ENCODE data around the gene ZFAND5. TPM values are rescaled to one million over a fixed set of nuclear protein-coding genes. Genes with fewer than 3 reads are reported as not detected.

ZFAND5 gene
- total RNA-seq, 1 experiment from 2014 or later = 84.1 TPM

GRCh38 chr9:72365525-72366256 lies 683 bp upstream of the ZFAND5 start:
- peaks cover 35% of the 10 kb centered on the region for H4K20me1 ChIP-seq (ENCODE audit: low read length)
- intact Hi-C loops (cut with micrococcal nuclease) = loop anchor here (1.0 to 2.0 kb wide), 4 partner anchors 78 to 227 kb away; no protein-coding TSS in a partner anchor
- H3K9me2 ChIP-seq (replicated peaks; ENCODE audit: low read length) = no peaks in the 10 kb centered on the region
- H3K36me3 ChIP-seq (ENCODE audit: low read depth, low read length) = peaks cover 16% of the 10 kb centered on the region
- H3K9ac ChIP-seq (ENCODE audit: low read length) = peak overlapping the region; percentile 92
- CTCF ChIA-PET = interaction anchor here (0.6 to 1.1 kb wide), 2 partner anchors 31 to 436 kb away, joined by 4 to 8 read pairs; no protein-coding TSS in a partner anchor
- no peaks in the 10 kb centered on the region for H3K9me3 ChIP-seq (ENCODE audit: low read length)
- H3K4me1 ChIP-seq (ENCODE audit: insufficient read depth, low read length) = peaks cover 16% of the 10 kb centered on the region; the same call in 1 of the 2 replicates
- ATAC-seq = peak; percentile 38
- TF ChIP-seq EZH2phosphoT487 (IDR thresholded peaks at IDR 0.05; ENCODE audit: borderline replicate concordance, low read length) = no peak
- TF ChIP-seq, protein P1, sequence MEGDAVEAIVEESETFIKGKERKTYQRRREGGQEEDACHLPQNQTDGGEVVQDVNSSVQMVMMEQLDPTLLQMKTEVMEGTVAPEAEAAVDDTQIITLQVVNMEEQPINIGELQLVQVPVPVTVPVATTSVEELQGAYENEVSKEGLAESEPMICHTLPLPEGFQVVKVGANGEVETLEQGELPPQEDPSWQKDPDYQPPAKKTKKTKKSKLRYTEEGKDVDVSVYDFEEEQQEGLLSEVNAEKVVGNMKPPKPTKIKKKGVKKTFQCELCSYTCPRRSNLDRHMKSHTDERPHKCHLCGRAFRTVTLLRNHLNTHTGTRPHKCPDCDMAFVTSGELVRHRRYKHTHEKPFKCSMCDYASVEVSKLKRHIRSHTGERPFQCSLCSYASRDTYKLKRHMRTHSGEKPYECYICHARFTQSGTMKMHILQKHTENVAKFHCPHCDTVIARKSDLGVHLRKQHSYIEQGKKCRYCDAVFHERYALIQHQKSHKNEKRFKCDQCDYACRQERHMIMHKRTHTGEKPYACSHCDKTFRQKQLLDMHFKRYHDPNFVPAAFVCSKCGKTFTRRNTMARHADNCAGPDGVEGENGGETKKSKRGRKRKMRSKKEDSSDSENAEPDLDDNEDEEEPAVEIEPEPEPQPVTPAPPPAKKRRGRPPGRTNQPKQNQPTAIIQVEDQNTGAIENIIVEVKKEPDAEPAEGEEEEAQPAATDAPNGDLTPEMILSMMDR (conservative IDR thresholded peaks at IDR 0.05; ENCODE audit: low read depth, low read length) = 0 out of 2 replicates have a peak, but pooled peaks have one; percentile 12
- no peak for TF ChIP-seq EZH2 (IDR thresholded peaks at IDR 0.05; ENCODE audit: low read length, unreplicated experiment)
- H3K27me3 ChIP-seq (ENCODE audit: low read length) = no peaks in the 10 kb centered on the region
- peaks cover 43% of the 10 kb centered on the region for H3K79me2 ChIP-seq (ENCODE audit: low read length)
- peak overlapping the region; percentile 98 for H3K27ac ChIP-seq (ENCODE audit: low read length)
- no peaks in the 10 kb centered on the region for H3F3A ChIP-seq (ENCODE audit: low read length, unreplicated experiment)
- peak; percentile 52 for DNase-seq
- peak overlapping the region; percentile 82 for H3K4me3 ChIP-seq (ENCODE audit: low read length)
- POLR2A ChIA-PET (ENCODE audit: unreplicated experiment) = interaction anchor here (0.7 to 1.4 kb wide), 5 partner anchors 70 to 220 kb away, joined by 3 to 6 read pairs (median 4); no protein-coding TSS in a partner anchor
- BruUV-seq (replicated peaks) = TSS peak; percentile 98
- peak overlapping the region; percentile 95 for H2AFZ ChIP-seq (ENCODE audit: low read length)
- peak overlapping the region; percentile 99 for H3K4me2 ChIP-seq (ENCODE audit: low read length)

DNA sequence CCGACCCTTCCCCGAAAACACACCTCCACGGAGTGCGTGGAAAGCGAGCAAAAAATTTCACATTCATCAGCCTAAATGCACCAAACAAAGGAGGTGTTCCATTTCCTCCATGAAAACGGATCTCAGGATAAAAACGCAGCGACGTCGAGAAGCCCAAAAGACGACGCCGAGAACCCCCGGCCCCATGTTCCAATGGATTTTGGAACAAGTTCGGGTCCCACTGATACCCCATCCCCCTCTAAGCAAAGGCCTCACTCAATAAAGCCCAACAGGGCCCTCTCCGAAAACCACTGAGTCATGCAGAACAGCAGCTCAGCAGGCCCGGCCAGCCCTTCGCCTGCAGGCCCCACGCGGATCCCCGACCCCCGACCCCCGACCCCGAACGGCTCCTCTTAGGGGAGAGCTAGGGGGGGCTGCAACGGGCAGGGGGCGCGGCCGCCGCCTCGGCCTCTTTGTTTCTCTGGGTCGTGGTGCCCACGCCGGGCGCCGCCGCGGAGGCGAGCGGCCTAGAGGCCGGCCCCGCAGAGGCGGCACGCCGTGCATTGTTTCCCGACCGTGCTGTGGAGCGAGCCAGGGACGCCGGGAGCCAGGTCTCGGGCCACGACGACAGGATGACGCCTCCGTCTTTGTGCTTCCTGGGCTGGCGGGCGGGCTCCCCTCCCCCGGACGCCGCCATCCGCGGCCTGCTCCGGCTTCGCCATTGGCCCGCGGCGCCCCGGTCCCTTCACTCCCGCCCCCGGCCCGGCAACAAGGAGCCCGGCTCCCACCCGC lies 915 bp downstream of the ZFAND5 start:
- intact Hi-C loops (cut with micrococcal nuclease) = loop anchor here (2.0 kb wide), 3 partner anchors 15 to 217 kb away; no protein-coding TSS in a partner anchor
- Histone ChIP-seq H3K9me3 (ENCODE audit: low read length) (no peaks in the 10 kb centered on the region), H3F3A (ENCODE audit: low read length, unreplicated experiment) (no peaks in the 10 kb centered on the region), H3K9ac (ENCODE audit: low read length) (peak overlapping the region; percentile 88), H2AFZ (ENCODE audit: low read length) (no peak overlapping the region), H3K4me3 (ENCODE audit: low read length) (peak overlapping the region; percentile 98), H3K9me2 (replicated peaks; ENCODE audit: low read length) (no peaks in the 10 kb centered on the region), H4K20me1 (ENCODE audit: low read length) (peaks cover 51% of the 10 kb centered on the region), H3K27me3 (ENCODE audit: low read length) (no peaks in the 10 kb centered on the region), H3K36me3 (ENCODE audit: low read depth, low read length) (peaks cover 32% of the 10 kb centered on the region), H3K4me1 (ENCODE audit: insufficient read depth, low read length) (peaks cover 19% of the 10 kb centered on the region; the same call in 1 of the 2 replicates), H3K27ac (ENCODE audit: low read length) (peak overlapping the region; percentile 68), H3K4me2 (ENCODE audit: low read length) (peak overlapping the region; percentile 91), H3K79me2 (ENCODE audit: low read length) (peaks cover 59% of the 10 kb centered on the region)
- no TSS peak for BruUV-seq (replicated peaks)
- DNase-seq = peak; percentile 35
- CTCF ChIA-PET = no interaction called here
- POLR2A ChIA-PET (ENCODE audit: unreplicated experiment) = interaction anchor here (0.6 kb wide), 3 partner anchors 190 to 457 kb away, joined by 7 to 10 read pairs (median 7); partner anchors contain the start of gene C9orf85
- peak; percentile 31 for ATAC-seq
- TF ChIP-seq EZH2phosphoT487 (IDR thresholded peaks at IDR 0.05; ENCODE audit: borderline replicate concordance, low read length) (no peak), EZH2 (IDR thresholded peaks at IDR 0.05; ENCODE audit: low read length, unreplicated experiment) (no peak)
- TF ChIP-seq, protein P1 (conservative IDR thresholded peaks at IDR 0.05; ENCODE audit: low read depth, low read length) = no peak

Data from PC-3 (cell line).